Right lobe of liver (tissue), 4 donors: Measurements from ENCODE around the gene RAPGEF3.

Experiments
- POLR2A ChIP-seq: fragments of 450-650 bp; IDR thresholded peaks from one replicate; pipeline ENCODE4 v1.6.1; 2017; ENCODE audit warnings: antibody characterized with exemption, mild to moderate bottlenecking
- TF ChIP-seq, protein P1 (sequence below), 4 donors: fragments of 200-600 bp in 3 of 4; fragments of 450-650 bp in 1 of 4; IDR thresholded peaks; one replicate each; pipeline versions ENCODE4 v1.5.1 to v1.8.0; 2016 to 2022; ENCODE audit warnings: antibody characterized with exemption in 4 of 4, mild to moderate bottlenecking in 2 of 4
- donor health status: DM: no; HTN: no; CAD: no.
- donor health status: DM: no; HTN: no; CAD: no.
- donor health status: DM: no; HTN: yes; CAD: no.

DNA sequence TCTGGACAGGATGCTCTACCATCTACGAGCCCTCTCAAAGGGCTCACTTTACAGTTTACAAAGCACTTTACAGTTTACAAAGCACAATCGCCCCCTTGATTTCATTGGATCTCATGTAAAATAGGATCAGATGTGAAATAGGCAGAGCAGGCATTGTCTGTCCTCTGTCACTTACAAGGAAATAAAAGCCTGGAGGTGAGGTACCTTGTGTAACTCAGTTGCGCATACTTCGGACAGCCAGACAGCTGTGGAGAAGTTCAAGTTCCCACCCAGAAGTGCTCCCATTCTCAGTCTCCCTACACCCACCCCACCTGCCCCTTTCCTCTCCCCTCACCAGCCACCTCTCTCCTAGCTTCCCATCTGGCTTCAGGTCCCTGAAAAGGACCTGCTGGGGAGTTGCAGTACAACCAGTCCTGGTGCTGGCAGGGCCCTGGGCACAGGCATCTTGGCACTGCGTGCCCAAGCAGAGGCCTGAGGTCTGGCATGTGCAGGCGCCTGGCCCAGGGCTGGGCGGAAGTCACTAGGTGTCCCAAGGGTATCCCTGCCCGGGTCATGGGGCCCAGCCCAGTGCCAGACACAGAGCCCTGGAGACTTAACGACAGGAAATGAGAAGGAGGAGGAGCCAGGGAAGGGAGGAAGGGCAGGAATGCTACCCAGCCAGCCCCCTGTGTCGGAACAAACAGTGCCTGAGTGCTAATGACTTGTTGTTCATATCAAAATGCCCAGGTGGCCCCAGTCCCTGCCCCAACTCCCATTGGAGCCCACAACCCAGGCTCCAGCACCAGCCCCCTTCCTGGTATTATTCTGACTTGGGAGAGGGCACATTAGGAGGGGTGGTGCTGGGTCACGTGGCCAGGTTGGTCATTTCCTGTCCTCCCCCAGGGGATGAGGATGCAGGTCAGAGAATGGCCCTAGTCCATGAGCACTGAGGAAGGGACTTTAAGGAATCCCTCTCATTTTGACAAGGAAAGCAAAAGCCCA is 5.4 kb downstream of the RAPGEF3 start:
- TF ChIP-seq, protein P1, sequence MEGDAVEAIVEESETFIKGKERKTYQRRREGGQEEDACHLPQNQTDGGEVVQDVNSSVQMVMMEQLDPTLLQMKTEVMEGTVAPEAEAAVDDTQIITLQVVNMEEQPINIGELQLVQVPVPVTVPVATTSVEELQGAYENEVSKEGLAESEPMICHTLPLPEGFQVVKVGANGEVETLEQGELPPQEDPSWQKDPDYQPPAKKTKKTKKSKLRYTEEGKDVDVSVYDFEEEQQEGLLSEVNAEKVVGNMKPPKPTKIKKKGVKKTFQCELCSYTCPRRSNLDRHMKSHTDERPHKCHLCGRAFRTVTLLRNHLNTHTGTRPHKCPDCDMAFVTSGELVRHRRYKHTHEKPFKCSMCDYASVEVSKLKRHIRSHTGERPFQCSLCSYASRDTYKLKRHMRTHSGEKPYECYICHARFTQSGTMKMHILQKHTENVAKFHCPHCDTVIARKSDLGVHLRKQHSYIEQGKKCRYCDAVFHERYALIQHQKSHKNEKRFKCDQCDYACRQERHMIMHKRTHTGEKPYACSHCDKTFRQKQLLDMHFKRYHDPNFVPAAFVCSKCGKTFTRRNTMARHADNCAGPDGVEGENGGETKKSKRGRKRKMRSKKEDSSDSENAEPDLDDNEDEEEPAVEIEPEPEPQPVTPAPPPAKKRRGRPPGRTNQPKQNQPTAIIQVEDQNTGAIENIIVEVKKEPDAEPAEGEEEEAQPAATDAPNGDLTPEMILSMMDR (IDR thresholded peaks at IDR 0.05) = no peak
- no peak for TF ChIP-seq POLR2A
